Mucosa of descending colon (tissue), 3 donors: ENCODE data around the gene HSPA5. TPM values are rescaled to one million over a fixed set of nuclear protein-coding genes. Genes with fewer than 3 reads are reported as not detected.
"Not testable (repeated sequence)": the region's sequence is repeated elsewhere in the genome, so short reads cannot be mapped to it uniquely, and the experiment has no call there.

Source experiments
- ATAC-seq: fragments of 200-7000 bp; cut with Tn5 transposase; one replicate; pipeline ENCODE4 v1.9.1; 2020; ENCODE audit warnings: mild to moderate bottlenecking, moderate library complexity
- DNase-seq, 3 donors: peaks; one replicate each; pipeline ENCODE4 v3.0.0-alpha.2; 2020
- H3K36me3 ChIP-seq: fragments of 200-600 bp; one replicate; pipeline ENCODE4 v1.8.0; 2021; ENCODE audit warnings: low read depth, mild to moderate bottlenecking
- H3K4me1 ChIP-seq: fragments of 200-600 bp; one replicate; pipeline ENCODE4 v1.8.0; 2021; ENCODE audit warnings: low read depth, mild to moderate bottlenecking
- H3K4me3 ChIP-seq: fragments of 200-600 bp; one replicate; pipeline ENCODE4 v1.8.0; 2021; ENCODE audit warnings: mild to moderate bottlenecking
- H3K9me3 ChIP-seq: fragments of 200-600 bp; one replicate; pipeline ENCODE4 v1.8.0; 2021; ENCODE audit warnings: mild to moderate bottlenecking
- intact Hi-C, 2 donors: fragments of 100-400 bp; cut with DNase I in 1 of 2; cut with micrococcal nuclease in 1 of 2; formaldehyde crosslinking; loops; one replicate each; pipeline versions ENCODE4 v1.11.0 to v1.11.1; 2022; cut with DNase I, micrococcal nuclease
- total RNA-seq, 3 donors: library from RNA; stranded (reverse); fragmentation: NEBNext Ultra II Directional in 2 of 3; extraction: Animal tissue kit (Norgen Biotek cat#: 25700) in 2 of 3; gene quantifications; one replicate each; pipeline versions ENCODE4 v1.2.1 to v1.2.4, GENCODE V29; 2021 to 2023
- TF ChIP-seq, protein P1 (sequence below): fragments of 200-600 bp; IDR thresholded peaks from one replicate; pipeline ENCODE4 v1.8.0; 2022; ENCODE audit warnings: antibody characterized with exemption, mild to moderate bottlenecking
- donor health status: DM: no; HTN: no; CAD: no; lungs with moderate emphysema.
- donor health status: DM: no; HTN: no; CAD: no.
- donor health status: DM: no; HTN: yes; CAD: no.

The HSPA5 gene
- total RNA-seq, 3 donors from 2014 or later = 119 to 194 (median 150) TPM

DNA sequence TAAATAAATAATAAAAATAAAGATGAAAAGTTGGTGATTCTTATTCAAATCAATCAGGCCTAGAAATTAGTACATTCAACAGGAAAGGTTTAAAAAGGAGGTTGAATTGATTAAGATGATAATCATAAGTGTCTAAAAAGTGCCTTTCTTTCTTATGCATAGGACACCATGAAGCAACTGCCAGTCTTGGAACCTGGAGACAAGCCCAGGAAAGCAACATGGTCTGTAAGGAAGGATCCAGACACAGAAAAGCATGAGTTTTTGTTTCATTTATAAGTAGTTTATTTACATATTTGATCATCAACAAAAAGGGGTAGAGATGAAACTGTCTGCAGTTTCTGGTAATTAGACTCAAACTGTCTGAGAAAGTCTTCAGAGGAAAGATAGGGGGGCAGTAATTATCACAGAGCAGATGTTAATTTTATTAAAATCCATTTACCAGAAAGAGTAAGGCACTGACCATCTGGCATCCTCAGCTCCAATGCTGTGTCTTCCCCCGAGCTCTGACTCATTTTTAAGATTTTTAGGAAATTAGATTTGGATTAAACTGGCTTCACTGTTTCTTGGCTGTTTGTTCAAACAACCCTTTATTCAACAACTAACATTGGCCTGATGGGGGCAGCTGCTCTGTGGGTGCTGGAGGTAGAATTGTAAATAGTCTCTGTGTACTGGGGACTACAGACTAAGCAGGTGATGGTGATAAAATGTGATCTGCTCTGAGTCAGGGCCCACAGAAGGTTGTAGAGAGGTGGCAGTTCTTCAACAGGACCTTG lies 38.1 kb downstream of the HSPA5 start:
- peaks cover 8% of the 10 kb centered on the region for H3K4me1 ChIP-seq
- no peak overlapping the region for H3K4me3 ChIP-seq
- no peaks in the 10 kb centered on the region for H3K9me3 ChIP-seq
- ATAC-seq (no peak), DNase-seq (no peak)
- TF ChIP-seq, protein P1, sequence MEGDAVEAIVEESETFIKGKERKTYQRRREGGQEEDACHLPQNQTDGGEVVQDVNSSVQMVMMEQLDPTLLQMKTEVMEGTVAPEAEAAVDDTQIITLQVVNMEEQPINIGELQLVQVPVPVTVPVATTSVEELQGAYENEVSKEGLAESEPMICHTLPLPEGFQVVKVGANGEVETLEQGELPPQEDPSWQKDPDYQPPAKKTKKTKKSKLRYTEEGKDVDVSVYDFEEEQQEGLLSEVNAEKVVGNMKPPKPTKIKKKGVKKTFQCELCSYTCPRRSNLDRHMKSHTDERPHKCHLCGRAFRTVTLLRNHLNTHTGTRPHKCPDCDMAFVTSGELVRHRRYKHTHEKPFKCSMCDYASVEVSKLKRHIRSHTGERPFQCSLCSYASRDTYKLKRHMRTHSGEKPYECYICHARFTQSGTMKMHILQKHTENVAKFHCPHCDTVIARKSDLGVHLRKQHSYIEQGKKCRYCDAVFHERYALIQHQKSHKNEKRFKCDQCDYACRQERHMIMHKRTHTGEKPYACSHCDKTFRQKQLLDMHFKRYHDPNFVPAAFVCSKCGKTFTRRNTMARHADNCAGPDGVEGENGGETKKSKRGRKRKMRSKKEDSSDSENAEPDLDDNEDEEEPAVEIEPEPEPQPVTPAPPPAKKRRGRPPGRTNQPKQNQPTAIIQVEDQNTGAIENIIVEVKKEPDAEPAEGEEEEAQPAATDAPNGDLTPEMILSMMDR = no peak
- H3K36me3 ChIP-seq = no peaks in the 10 kb centered on the region
- intact Hi-C loops = no loop called here

DNA sequence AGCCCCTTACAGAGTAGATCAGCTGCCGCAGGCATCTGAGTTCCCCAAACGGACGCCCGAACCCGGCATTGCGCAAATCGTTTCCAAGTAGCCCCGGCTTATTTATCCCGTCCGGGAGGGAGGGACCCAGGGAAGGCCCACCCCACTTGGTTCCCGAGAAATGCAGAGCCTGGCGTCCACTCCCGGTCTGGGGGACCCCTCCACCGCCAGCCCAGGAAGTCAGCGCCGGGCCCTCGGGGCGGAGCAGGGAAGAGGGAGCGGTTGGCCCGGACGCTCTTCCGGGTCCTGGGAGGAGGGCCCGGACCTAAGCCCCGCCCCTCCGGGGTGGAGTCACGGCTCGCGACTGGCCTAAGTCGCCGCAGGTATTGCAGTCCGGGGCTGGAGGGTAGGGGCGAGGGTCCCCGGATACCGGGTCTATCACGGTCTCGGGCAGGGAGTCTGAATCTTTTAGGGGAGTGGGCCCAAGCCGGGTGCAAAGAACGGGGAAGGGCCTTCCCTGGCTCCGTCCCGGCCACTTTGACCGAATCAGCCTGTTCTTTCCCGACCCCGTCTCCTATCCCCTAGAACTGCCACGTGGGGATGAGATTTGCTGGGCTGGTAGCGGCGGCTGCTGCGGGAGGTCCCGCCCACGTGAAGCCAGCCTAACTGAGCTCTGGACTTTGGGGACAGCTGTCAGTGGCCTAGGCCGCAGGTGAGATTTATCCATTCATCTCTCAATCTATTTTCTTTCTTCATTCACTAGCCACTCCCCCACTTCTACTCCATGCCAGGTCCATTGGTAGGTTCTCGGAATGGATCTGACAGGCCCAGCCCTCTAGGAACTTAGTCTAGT lies 40.7 kb downstream of the HSPA5 start, which contains the start of gene RABEPK:
Gene RABEPK (plus strand): TSS at position 327 of the 832 bp plus-strand sequence. CDS start 2,472 bp downstream, outside the sequence.
- intact Hi-C loops = no loop called here
- H3K4me1 ChIP-seq = peaks cover 8% of the 10 kb centered on the region
- DNase-seq (peak; percentile 97 to 98 (median 97)), ATAC-seq (peak; percentile 97)
- TF ChIP-seq, protein P1 = no peak
- peak within 1 kb of the TSS; percentile 67 for H3K4me3 ChIP-seq
- H3K9me3 ChIP-seq = no peaks in the 10 kb centered on the region
- no peaks in the 10 kb centered on the region for H3K36me3 ChIP-seq

DNA sequence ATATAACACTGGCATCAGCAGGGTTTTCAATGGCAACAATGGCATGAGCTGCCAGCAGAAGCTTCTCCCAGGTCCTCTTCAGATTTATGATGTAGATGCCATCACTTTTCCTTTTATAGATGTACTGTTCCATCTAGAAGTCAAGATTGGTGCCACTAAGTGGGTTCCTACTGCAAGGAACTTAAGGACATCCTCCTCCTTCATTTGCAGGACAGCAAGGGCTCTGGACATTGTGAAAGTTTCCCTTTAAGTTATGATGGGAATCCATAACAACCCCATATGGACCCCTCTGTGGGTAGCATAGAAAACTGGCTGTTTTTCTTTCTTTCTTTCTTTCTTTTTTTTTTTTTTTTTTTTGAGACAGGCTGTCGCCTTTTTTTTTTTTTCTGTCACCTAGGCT lies 45.6 kb downstream of the HSPA5 start:
- intact Hi-C loops, ATAC-seq, DNase-seq, H3K4me3 ChIP-seq, H3K4me1 ChIP-seq, H3K36me3 ChIP-seq, H3K9me3 ChIP-seq: not testable (repeated sequence)

DNA sequence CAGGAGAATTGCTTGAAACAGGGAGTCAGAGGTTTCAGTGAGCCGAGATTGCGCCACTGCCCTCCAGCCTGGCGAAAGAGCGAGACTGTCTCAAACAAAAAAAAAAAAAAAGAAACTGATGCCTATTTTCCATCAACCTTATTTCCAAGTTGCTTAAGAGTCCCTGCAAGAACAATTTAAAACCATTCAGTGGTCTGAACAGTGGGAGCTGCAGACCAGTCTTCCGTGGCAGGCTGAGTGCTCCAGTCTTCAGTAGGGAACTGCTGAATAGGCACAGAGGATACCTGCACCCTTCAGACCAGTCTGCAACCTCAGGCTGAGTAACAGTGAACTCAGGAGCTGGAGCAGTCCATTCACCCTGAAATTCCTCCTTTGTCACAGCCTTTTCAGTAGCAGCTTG lies 46.7 kb downstream of the HSPA5 start:
- H3K4me1 ChIP-seq, H3K4me3 ChIP-seq, intact Hi-C loops, H3K9me3 ChIP-seq, ATAC-seq, DNase-seq, H3K36me3 ChIP-seq: not testable (repeated sequence)

DNA sequence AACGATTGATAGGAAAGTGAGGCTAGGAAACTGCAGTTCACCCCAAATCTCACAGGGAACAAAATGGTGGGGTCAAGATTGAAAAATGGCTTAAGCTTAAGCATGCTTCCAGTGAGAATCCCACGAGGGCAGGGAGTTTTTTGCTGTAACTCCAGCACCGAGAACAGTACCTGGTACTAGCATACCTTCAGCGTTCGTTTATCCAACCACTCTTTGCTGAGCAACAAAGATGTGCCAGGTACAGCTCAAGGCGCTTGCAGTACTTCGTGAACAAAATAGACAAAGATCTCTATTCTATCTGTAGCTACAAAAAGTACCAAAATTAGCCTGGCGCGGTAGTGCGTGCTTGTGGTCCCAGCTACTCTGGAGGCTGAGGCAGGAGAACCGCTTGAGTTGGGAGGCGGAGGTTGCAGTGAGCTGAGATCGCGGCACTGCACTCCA lies 50.8 kb downstream of the HSPA5 start:
- Histone ChIP-seq H3K9me3 (no peaks in the 10 kb centered on the region), H3K4me1 (peaks cover 35% of the 10 kb centered on the region), H3K4me3 (peak overlapping the region; percentile 100), H3K36me3 (no peaks in the 10 kb centered on the region)
- DNase-seq = no peak
- TF ChIP-seq, protein P1 = no peak
- ATAC-seq = no peak
- intact Hi-C loops = no loop called here

DNA sequence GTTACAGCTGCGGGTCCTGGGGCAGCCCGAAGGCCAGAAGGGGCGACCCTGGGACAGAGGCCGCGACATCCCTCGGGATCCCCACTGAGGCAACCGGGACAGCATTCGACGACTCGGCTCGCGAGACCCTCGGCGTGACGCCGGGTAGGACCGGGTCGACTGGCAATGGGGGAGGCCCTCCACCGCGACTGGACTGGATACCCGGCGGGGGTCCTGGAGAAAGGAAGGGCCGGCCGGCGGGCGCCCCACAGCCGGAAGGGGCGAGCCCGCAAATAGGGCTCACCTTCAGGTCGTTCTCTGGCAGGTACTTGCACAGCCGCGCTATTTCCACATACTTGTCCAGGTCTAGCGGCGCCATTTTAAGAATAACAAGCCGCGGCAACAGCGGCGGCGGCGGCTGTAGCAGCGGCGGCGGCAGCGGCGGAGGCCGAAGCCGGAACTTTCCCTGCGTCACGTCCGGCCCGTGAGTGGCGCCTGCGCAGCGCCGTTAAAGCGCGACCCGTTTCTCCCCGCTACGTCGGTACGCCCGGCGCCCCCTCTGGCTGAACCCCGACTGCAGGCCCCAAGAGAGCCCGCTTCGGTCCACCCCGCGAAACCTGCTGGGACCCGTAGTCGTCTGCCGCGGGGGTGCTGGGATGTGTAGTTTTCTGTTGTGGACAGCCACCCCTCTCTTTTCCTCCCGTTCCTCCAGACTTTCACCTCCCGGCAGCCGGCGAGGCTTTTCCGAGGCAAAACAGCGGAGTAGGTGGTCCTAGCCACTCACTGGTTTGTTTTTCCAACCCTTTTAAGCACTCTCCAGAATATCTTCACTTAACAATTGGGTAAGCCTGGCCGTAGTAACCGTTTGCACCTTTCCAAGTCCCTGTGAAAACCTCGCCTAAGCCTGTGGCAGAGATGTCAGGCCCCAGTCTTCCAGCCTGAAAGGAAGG lies 51.5 kb downstream of the HSPA5 start, which contains the start of gene PPP6C:
Gene PPP6C (minus strand): TSS at position 443 of the 929 bp plus-strand sequence. CDS start 85 bp downstream, at position 358.
- peak; percentile 97 to 99 (median 98) for DNase-seq
- H3K4me1 ChIP-seq = peaks cover 40% of the 10 kb centered on the region
- intact Hi-C loops = no loop called here
- no peaks in the 10 kb centered on the region for H3K36me3 ChIP-seq
- peak; percentile 99 for ATAC-seq
- H3K9me3 ChIP-seq = no peaks in the 10 kb centered on the region
- peak within 1 kb of the TSS; percentile 100 for H3K4me3 ChIP-seq
- TF ChIP-seq, protein P1 = peak; percentile 66
